Measurements from ENCODE around the gene MPPED1.

Gene MPPED1

DNA sequence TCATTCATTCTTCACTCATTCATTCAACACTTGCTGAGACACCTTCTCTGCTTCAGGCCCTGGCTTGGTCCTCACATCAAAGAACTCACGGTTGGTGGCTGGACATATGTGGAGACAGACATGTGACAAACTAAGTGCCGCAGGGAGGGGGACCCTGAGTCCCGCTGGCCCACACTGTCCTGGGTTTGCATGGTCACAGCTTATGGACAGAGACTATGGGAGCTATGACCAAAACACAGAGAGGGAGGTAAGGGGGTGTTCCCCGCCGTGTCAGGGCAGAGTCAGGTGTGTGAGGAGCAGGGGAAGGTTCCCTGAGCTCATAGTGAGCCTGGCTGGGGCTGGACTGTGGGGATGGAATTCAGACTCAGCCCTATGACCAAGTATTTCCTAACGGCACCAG, 123.1 kb downstream of the MPPED1 start:
- intact Hi-C loops (cut with DNase I; ENCODE audit: low total_unique reads), result no loop called here
- H3K27me3 ChIP-seq, result no peaks in the 10 kb centered on the region
- TF ChIP-seq, protein P1, sequence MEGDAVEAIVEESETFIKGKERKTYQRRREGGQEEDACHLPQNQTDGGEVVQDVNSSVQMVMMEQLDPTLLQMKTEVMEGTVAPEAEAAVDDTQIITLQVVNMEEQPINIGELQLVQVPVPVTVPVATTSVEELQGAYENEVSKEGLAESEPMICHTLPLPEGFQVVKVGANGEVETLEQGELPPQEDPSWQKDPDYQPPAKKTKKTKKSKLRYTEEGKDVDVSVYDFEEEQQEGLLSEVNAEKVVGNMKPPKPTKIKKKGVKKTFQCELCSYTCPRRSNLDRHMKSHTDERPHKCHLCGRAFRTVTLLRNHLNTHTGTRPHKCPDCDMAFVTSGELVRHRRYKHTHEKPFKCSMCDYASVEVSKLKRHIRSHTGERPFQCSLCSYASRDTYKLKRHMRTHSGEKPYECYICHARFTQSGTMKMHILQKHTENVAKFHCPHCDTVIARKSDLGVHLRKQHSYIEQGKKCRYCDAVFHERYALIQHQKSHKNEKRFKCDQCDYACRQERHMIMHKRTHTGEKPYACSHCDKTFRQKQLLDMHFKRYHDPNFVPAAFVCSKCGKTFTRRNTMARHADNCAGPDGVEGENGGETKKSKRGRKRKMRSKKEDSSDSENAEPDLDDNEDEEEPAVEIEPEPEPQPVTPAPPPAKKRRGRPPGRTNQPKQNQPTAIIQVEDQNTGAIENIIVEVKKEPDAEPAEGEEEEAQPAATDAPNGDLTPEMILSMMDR (IDR thresholded peaks at IDR 0.05), result no peak
- H3K9me3 ChIP-seq, result peaks cover 0 to 5% (median 0%) of the 10 kb centered on the region in 3 donors
- H3K4me1 ChIP-seq, result no peaks in the 10 kb centered on the region
- no peak for DNase-seq
- peaks cover 0 to 5% (median 0%) of the 10 kb centered on the region in 3 donors for H3K36me3 ChIP-seq
- H3K4me3 ChIP-seq, result no peak overlapping the region
- no peak overlapping the region for H3K27ac ChIP-seq

DNA sequence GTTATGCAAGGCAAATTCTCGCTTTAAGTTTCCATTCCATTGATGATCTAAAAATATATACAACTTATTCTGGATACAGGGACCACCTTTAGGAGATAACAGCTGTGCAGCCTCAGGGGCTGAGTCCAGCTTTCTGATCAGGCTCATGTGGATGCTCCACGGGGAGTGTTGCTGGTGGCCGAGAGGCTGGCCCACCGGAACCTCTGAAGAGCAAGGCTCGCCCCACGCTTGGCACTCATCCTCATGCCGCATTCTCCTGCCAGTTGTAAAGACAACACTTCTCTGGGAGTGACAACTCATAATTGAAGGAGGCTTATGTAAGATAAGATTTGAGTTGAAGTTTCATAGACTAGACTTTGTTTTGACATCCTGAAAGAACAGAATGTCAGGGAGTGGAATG, 123.5 kb downstream of the MPPED1 start:
- DNase-seq, result no peak
- Histone ChIP-seq H3K4me1 (no peaks in the 10 kb centered on the region), H3K36me3 (peaks cover 0 to 5% (median 0%) of the 10 kb centered on the region in 3 donors), H3K27ac (no peak overlapping the region), H3K4me3 (no peak overlapping the region), H3K27me3 (no peaks in the 10 kb centered on the region), H3K9me3 (peaks cover 0 to 5% (median 0%) of the 10 kb centered on the region in 3 donors)
- TF ChIP-seq, protein P1 (IDR thresholded peaks at IDR 0.05), result no peak
- intact Hi-C loops (cut with DNase I; ENCODE audit: low total_unique reads), result no loop called here

DNA sequence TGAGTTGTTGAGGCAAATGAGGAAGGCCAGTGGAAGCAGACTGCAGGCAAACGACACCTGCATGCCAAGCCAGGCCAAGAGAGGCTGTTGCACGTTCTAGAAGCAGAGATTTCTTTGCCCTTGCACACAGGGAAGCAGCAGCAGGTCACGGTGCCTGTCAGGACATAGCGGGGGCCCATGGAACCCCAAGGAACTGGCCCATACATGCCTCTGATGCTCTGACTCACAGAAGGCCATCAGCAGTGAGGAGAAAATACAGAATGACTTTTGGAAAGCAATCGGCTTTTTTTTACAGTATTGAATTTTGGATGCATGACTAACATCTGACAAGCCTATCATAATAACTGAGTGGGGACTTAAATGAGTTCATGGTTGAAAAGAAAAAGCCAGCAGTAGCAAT, 123.9 kb downstream of the MPPED1 start:
- intact Hi-C loops (cut with DNase I; ENCODE audit: low total_unique reads), result no loop called here
- Histone ChIP-seq H3K9me3 (peaks cover 0 to 5% (median 0%) of the 10 kb centered on the region in 3 donors), H3K4me3 (no peak overlapping the region), H3K27ac (no peak overlapping the region), H3K4me1 (no peaks in the 10 kb centered on the region), H3K27me3 (no peaks in the 10 kb centered on the region), H3K36me3 (peaks cover 0 to 5% (median 0%) of the 10 kb centered on the region in 3 donors)
- no peak for DNase-seq
- TF ChIP-seq, protein P1 (IDR thresholded peaks at IDR 0.05), result no peak

DNA sequence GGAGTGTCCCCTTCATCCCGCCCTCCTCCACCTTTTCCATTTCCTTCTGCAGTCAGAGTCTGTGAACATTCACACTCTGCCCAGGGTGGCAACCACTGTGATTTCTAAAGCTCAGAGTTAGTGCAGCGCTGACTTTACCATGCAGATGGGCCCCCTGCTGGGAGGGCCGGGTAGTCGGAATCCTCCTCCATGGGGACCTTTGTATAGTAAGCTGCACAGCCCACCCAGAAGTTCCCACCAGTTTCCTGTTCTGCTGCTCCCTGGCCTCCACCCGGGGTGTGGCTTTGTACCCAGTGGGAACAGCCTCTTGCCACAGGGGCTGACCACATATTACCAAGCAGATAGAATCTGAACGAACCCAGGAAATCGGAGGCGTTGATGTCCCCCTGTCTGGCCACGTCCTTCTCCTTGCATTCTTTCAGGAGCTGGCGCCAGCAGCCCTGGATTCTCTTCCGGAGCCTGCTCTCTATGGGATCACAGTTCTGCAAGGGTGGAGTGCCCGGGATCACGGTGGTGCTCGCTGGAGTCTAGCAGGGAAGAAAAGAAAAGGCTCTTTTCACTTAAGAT, 125.3 kb downstream of the MPPED1 start:
- Histone ChIP-seq H3K4me1 (no peaks in the 10 kb centered on the region), H3K9me3 (peaks cover 0 to 5% (median 0%) of the 10 kb centered on the region in 3 donors), H3K36me3 (peaks cover 0 to 5% (median 0%) of the 10 kb centered on the region in 3 donors), H3K4me3 (no peak overlapping the region), H3K27me3 (no peaks in the 10 kb centered on the region), H3K27ac (no peak overlapping the region)
- DNase-seq, result no peak
- TF ChIP-seq, protein P1 (IDR thresholded peaks at IDR 0.05), result no peak
- intact Hi-C loops (cut with DNase I; ENCODE audit: low total_unique reads), result no loop called here

DNA sequence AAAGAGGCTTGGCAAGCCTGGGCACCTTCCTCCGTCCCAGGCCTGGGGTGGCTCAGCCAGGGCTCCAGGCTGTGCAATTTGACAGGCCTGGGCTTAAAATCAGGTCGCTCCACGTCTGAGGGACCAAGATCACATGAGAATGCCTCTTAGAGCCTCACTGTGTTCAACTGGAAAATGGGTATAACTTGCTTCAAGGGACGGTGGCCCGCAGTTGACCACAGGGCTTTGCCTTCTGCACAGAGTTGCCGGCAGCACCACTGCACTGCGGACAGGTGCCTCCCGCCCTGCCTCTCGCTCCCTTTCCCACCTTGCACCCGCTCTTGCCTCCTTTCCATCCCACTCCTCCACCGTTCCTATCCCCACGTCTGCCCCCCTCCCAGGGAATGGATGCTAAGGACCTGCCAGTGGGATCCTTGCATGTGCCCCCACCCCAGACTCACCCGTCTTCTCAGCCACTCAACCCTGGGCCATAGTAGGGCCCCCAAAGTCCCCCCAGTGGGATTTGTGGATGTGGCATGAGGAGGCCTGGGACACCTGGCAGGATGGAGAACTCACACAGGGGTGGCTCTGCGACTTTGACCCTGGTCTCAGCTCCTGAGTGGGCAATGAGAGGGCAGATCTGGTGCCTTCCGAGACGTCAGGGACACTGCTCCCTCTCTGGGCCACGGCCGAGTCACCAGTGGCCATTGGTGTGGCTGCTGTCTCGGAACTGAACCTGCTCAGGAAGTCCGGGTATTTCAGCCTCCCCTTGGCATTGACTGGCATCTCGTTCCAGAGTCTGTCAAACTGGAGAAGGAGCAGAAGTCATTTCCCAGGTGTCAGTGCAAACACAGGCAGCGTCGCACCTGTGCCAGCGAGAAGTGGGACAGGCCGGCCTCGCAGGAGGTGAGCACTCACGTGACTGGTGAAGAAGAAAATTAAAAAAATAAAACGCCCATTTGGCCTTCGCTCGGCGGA, 128.0 kb downstream of the MPPED1 start:
- Histone ChIP-seq H3K4me1 (no peaks in the 10 kb centered on the region), H3K36me3 (peaks cover 0 to 5% (median 0%) of the 10 kb centered on the region in 3 donors), H3K4me3 (no peak overlapping the region), H3K27ac (no peak overlapping the region), H3K27me3 (no peaks in the 10 kb centered on the region), H3K9me3 (peaks cover 0 to 5% (median 0%) of the 10 kb centered on the region in 3 donors)
- DNase-seq, result no peak
- TF ChIP-seq, protein P1 (IDR thresholded peaks at IDR 0.05), result no peak
- intact Hi-C loops (cut with DNase I; ENCODE audit: low total_unique reads), result no loop called here
